Gastroesophageal sphincter (tissue), 4 donors: ENCODE results near the gene NTMT2. TPM values are rescaled to one million over a fixed set of nuclear protein-coding genes. Genes with fewer than 3 reads are reported as not detected.

Experiments used
- ATAC-seq: fragments of 150-250 bp; one replicate; pipeline ENCODE4 v1.9.1; 2016; ENCODE audit warnings: mild to moderate bottlenecking, moderate library complexity
- H3K27ac ChIP-seq, 4 donors: fragments of 200-600 bp; sonication (generic) in 3 of 4; 1 replicate in 3 of 4; 2 replicates in 1 of 4; pipeline ENCODE4 v1.5.1; 2016 to 2019
- H3K27me3 ChIP-seq: fragments of 200-600 bp; sonication (generic); one replicate; pipeline ENCODE4 v1.5.1; 2019
- H3K36me3 ChIP-seq, 2 donors: fragments of 200-600 bp; sonication (generic); one replicate each; pipeline ENCODE4 v1.5.1; 2019; ENCODE audit warnings: control low read depth in 1 of 2
- H3K4me1 ChIP-seq, 3 donors: fragments of 200-600 bp; sonication (generic); 1 replicate in 2 of 3; 2 replicates in 1 of 3; pipeline ENCODE4 v1.5.1; 2016 to 2019; ENCODE audit warnings: control low read depth in 2 of 3
- H3K4me3 ChIP-seq, 2 donors: fragments of 200-600 bp; sonication (generic); one replicate each; pipeline ENCODE4 v1.5.1; 2019; ENCODE audit warnings: mild to moderate bottlenecking in 1 of 2, moderate library complexity in 1 of 2
- H3K9me3 ChIP-seq, 3 donors: fragments of 200-600 bp; sonication (generic); one replicate each; pipeline ENCODE4 v1.5.1; 2017 to 2019; ENCODE audit warnings: control low read depth in 2 of 3
- EP300 ChIP-seq: sonication (generic); formaldehyde crosslinking; IDR thresholded peaks from one replicate; pipeline ENCODE4 v1.6.1; 2017; ENCODE audit warnings: antibody characterized with exemption, mild to moderate bottlenecking
- POLR2A ChIP-seq, 2 donors: fragments of 450-650 bp; IDR thresholded peaks; one replicate each; pipeline ENCODE4 v1.6.1; 2017; ENCODE audit warnings: antibody characterized with exemption in 2 of 2, mild to moderate bottlenecking in 2 of 2, moderate library complexity in 1 of 2
- POLR2AphosphoS5 ChIP-seq: sonication (generic); formaldehyde crosslinking; IDR thresholded peaks from one replicate; pipeline ENCODE4 v1.6.1; 2017; ENCODE audit warnings: antibody characterized with exemption
- WGBS, 2 donors: methylation state at CpG; one replicate each; pipeline ENCODE4 v1.1.5; 2018; ENCODE audit warnings: low coverage in 1 of 2; 5-methylcytosine and 5-hydroxymethylcytosine counted together
- total RNA-seq, 4 donors: library from RNA; depleted of rRNA; stranded (reverse); fragments of >200 nt; gene quantifications; one replicate each; pipeline ENCODE4 v1.1.0, GENCODE V29; 2016
- TF ChIP-seq, protein P1 (sequence below), 4 experiments: fragments of 200-600 bp in 2 of 4; fragments of 450-650 bp in 2 of 4; sonication (generic) in 1 of 4; IDR thresholded peaks; one replicate each; pipeline ENCODE4 v1.5.1; 2017 to 2019; ENCODE audit warnings: antibody characterized with exemption in 4 of 4, mild to moderate bottlenecking in 2 of 4, moderate library complexity in 2 of 4

NTMT2 gene
- total RNA-seq, 4 donors from 2014 or later = not detected

DNA sequence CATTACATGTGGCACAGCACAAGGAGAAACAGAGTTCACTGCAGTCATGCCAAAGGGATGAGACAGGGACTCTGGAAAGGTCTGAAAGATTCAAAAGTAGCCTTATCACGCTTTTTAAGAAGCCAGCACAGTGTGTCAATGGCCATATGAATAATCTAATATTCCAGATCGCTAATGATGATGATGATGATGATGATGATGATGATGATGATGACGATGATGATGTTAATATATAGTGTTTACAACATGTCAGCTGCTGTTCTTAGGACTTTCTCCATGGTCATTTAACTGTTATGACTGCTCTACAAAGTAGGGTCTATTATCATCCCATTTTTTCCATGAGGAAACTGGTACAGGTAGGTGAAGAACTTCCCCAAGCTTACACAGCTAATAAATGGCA, 64.4 kb downstream of the NTMT2 start:
- 81 to 85% methylated on average over 3 of the region's 3 CpGs for WGBS, 2 donors
- ATAC-seq = no peak
- Histone ChIP-seq H3K27ac (no peak overlapping the region), H3K27me3 (no peaks in the 10 kb centered on the region), H3K36me3 (no peaks in the 10 kb centered on the region), H3K4me3 (no peak overlapping the region), H3K9me3 (no peaks in the 10 kb centered on the region), H3K4me1 (peaks cover 3 to 21% (median 9%) of the 10 kb centered on the region in 3 donors)
- TF ChIP-seq, protein P1, sequence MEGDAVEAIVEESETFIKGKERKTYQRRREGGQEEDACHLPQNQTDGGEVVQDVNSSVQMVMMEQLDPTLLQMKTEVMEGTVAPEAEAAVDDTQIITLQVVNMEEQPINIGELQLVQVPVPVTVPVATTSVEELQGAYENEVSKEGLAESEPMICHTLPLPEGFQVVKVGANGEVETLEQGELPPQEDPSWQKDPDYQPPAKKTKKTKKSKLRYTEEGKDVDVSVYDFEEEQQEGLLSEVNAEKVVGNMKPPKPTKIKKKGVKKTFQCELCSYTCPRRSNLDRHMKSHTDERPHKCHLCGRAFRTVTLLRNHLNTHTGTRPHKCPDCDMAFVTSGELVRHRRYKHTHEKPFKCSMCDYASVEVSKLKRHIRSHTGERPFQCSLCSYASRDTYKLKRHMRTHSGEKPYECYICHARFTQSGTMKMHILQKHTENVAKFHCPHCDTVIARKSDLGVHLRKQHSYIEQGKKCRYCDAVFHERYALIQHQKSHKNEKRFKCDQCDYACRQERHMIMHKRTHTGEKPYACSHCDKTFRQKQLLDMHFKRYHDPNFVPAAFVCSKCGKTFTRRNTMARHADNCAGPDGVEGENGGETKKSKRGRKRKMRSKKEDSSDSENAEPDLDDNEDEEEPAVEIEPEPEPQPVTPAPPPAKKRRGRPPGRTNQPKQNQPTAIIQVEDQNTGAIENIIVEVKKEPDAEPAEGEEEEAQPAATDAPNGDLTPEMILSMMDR (IDR thresholded peaks at IDR 0.05) = no peak
- TF ChIP-seq POLR2A (IDR thresholded peaks at IDR 0.05) (no peak), EP300 (no peak), POLR2AphosphoS5 (no peak)

DNA sequence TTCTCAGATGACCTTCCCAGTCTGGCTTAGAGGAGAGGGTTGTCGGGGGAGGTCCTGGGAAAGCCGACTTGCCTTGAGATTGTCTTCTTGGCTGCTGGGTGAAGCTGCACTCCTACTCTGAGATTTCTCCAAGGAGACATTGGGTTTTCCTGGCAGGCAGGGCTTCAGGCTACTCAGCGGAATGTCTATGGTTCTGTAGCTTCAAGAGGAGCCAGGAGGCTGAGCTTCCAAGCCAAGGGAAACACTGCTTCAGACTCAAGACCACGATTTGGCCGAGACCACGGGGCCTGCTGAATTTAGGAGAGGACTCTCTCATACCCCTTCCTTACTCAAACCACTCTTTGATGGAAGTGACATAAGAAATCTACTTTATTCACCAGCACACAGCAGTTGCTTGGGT, 67.8 kb downstream of the NTMT2 start:
- Histone ChIP-seq H3K4me1 (peaks cover 9 to 40% (median 12%) of the 10 kb centered on the region in 3 donors), H3K9me3 (no peaks in the 10 kb centered on the region), H3K4me3 (no peak overlapping the region), H3K36me3 (no peaks in the 10 kb centered on the region), H3K27ac (peak overlapping the region; percentile 47 to 70 (median 57)), H3K27me3 (no peaks in the 10 kb centered on the region)
- TF ChIP-seq EP300 (no peak), POLR2A (IDR thresholded peaks at IDR 0.05) (no peak), POLR2AphosphoS5 (no peak)
- TF ChIP-seq, protein P1 (IDR thresholded peaks at IDR 0.05) = no peak
- WGBS, 2 donors = 23% methylated on average over 3 of the region's 6 CpGs; no CpG with 5 or more reads in 1 of the 2 donors
- ATAC-seq = no peak

DNA sequence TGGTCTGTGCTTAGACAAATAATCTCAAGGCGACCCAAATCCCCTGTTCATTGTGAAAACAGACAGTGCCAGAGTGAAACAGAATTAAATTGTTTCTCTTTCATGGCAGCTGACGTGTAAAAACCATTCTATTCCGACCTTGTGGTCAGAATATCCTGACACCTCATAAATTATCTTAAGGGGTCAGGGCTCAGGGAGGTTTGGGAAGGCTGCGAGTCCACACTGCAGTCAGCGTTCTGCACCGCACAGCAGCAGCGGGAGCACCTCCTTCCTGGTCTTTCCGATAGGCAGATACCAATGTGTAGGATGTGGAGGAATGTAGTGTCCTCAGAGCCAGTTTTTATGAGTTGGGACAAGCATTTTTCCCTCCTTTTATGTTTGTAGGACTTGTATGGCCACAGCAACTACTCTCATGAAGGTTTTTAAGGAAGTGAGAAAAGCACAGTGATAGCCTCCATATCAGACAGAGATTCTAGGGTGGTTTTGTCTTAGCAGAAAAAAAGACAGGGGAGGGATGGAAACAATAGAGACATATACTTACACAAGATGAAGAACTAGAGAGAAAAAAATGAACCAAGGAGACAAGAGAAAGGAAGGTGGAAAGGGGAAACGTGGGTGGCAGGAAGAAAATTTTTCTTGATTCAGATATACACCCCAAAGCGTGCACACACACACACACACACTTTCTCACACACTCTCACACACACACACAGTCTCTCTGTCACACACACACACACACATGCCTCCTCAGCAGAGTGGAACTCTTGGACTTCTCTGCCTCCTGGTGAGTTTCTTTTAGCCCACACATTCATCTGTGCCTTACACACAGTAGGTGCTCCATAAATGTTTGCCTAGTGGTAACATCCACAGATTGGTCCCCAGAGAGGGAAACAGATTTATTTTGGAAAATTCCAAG, 68.6 kb downstream of the NTMT2 start:
- WGBS, 2 donors = 29 to 49% methylated on average over 4 to 10 of the region's 10 CpGs
- TF ChIP-seq, protein P1 (IDR thresholded peaks at IDR 0.05) = no peak
- TF ChIP-seq POLR2AphosphoS5 (no peak), POLR2A (IDR thresholded peaks at IDR 0.05) (no peak), EP300 (no peak)
- H3K4me3 ChIP-seq = no peak overlapping the region
- ATAC-seq = no peak
- H3K27me3 ChIP-seq = no peaks in the 10 kb centered on the region
- peak overlapping the region; percentile 47 to 70 (median 57) for H3K27ac ChIP-seq
- H3K36me3 ChIP-seq = no peaks in the 10 kb centered on the region
- H3K9me3 ChIP-seq = no peaks in the 10 kb centered on the region
- H3K4me1 ChIP-seq = peaks cover 9 to 41% (median 12%) of the 10 kb centered on the region in 3 donors

DNA sequence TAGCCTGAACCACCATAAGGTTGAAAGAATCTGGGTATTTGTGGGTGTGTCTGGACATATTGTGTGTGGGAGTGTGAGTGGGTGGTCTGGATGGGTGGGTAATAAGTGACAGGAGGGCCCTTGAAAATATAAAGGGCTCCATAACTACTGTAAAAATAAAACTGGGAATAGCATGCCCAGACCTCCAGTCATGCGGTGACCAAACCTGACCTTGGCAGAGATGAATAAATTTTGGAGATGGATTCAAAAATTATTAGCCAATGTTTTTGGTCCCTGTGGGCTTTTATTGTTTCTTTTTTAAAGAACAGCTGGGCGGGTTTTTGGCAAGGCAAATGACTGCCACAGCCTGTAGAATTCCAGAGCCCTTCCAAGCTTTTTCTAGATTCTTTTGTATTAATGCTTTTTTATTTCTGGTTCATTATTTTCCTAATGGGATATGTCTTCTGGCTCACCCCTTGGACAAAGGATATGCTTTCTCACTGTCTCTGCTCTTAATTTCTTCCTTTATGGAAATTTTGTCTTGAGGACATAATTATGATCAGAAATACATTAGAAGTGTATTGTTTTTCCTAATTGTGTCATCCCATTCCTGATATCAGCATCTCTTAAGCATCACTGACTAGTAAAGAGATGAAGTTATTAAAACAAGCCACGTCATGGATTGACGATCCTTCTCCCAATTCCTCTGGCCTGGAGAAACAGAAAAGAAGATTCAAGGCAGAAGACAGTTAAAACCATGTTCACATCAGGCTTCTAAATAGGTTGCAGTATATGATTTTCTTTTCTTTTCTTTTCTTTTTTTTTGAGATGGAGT, 69.5 kb downstream of the NTMT2 start:
- no peaks in the 10 kb centered on the region for H3K36me3 ChIP-seq
- H3K27ac ChIP-seq = peak overlapping the region in 3 of 4 donors; percentile 50 to 70 (median 64)
- H3K9me3 ChIP-seq = no peaks in the 10 kb centered on the region
- TF ChIP-seq, protein P1 (IDR thresholded peaks at IDR 0.05) = no peak
- TF ChIP-seq POLR2A (IDR thresholded peaks at IDR 0.05) (no peak), EP300 (no peak), POLR2AphosphoS5 (no peak)
- WGBS, 2 donors = 35 to 37% methylated on average over 4 of the region's 4 CpGs
- no peak overlapping the region for H3K4me3 ChIP-seq
- ATAC-seq = peak; percentile 66
- no peaks in the 10 kb centered on the region for H3K27me3 ChIP-seq
- H3K4me1 ChIP-seq = peaks cover 13 to 47% (median 13%) of the 10 kb centered on the region in 3 donors
